ENCODE results near the gene GRHL3.

DNA sequence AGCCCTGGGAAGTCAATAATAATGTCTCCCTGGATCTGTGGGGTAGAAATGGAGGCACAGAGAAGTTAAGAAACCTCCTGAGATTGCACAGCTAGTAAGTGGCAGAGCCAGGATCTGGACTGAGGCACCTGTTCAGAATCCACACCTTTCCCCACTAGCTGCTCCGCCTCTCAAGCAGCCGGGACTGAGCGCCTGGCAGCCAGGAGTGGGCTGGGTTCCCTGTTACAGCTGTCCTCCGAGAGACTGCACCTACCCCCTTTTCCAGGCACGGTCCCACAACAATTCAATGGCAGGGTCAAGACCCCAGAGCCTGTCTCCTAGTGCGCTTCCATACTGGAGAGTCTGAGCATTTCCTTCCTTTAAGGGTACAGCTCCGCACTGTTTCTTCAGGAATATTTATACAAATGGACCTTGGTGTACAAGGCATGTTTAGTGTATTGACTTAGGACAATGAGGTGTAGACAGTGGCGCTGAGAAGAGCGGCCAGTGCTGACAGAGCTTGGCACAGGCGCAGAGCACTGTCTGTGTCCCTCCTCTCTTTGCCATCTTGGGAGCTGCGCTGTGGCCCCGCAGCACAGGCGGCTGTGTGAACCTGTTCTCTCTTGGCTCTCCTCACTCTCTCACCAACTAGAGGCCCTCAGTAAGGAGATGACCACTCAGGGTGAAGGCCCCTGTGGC, 24.4 kb downstream of the GRHL3 start:
- no peak for TF ChIP-seq GATA2 (IDR thresholded peaks at IDR 0.05; ENCODE audit: low read depth, low read length)
- TF ChIP-seq GATA3 (IDR thresholded peaks at IDR 0.05; ENCODE audit: low read depth, low read length) = no peak
